Posterior cingulate gyrus (tissue), 11 donors: ENCODE data around the gene SUSD6.
A peak's percentile ranks its signal among the peaks of the same experiment; 100 is the strongest.
"Not testable (repeated sequence)": the region's sequence is repeated elsewhere in the genome, so short reads cannot be mapped to it uniquely, and the experiment has no call there.

Experiments used
- DNase-seq, 10 donors: peaks; one replicate each; pipeline versions ENCODE4 v3.0.0 to v3.0.0-alpha.2; 2020 to 2021; ENCODE audit warnings: mixed read lengths in 3 of 10
- intact Hi-C: fragments of 100-400 bp; cut with DNase I; formaldehyde crosslinking; loops from one replicate; pipeline ENCODE4 v1.15.1; 2023

SUSD6 gene

GRCh38 chr14:69586404-69586803, 25.0 kb upstream of the SUSD6 start:
- no peak for DNase-seq
- intact Hi-C loops, result no loop called here

- intact Hi-C loops, result no loop called here
- no peak for DNase-seq
Measured at GRCh38 chr14:69587389-69587788, 24.0 kb upstream of the SUSD6 start.

GRCh38 chr14:69591317-69591716, 20.1 kb upstream of the SUSD6 start:
- no peak for DNase-seq
- intact Hi-C loops, result no loop called here

- intact Hi-C loops, result no loop called here
- peak in 3 of 10 donors; percentile 31 to 88 (median 37) for DNase-seq
Measured at GRCh38 chr14:69593018-69593677, 18.2 kb upstream of the SUSD6 start.

GRCh38 chr14:69594846-69595245, 16.6 kb upstream of the SUSD6 start:
- intact Hi-C loops, result no loop called here

GRCh38 chr14:69595336-69595735, 16.1 kb upstream of the SUSD6 start:
- no peak for DNase-seq
- intact Hi-C loops, result no loop called here

More at GRCh38 chr14:69594846-69595245, 16.6 kb upstream of the SUSD6 start:
- DNase-seq, result no peak

- intact Hi-C loops, result not testable (repeated sequence)
Measured at GRCh38 chr14:69599431-69599830, 12.0 kb upstream of the SUSD6 start.

GRCh38 chr14:69600304-69600891, 11.0 kb upstream of the SUSD6 start:
- intact Hi-C loops, result no loop called here
- no peak for DNase-seq

More at GRCh38 chr14:69599431-69599830, 12.0 kb upstream of the SUSD6 start:
- not testable (repeated sequence) for DNase-seq

- intact Hi-C loops, result no loop called here
- DNase-seq, result no peak
Measured at GRCh38 chr14:69605738-69606137, 5.7 kb upstream of the SUSD6 start.

GRCh38 chr14:69606258-69607184, 4.9 kb upstream of the SUSD6 start:
- intact Hi-C loops, result no loop called here
- no peak for DNase-seq

GRCh38 chr14:69610020-69610873, 1.1 kb upstream of the SUSD6 start:
- intact Hi-C loops, result loop anchor here (1.0 to 10.0 kb wide), 3 partner anchors 75 to 157 kb away; partner anchors contain the start of gene SRSF5
- no peak for DNase-seq

GRCh38 chr14:69610874-69611171, 573 bp upstream of the SUSD6 start:
- intact Hi-C loops, result loop anchor here (1.0 to 10.0 kb wide), 3 partner anchors 74 to 156 kb away; partner anchors contain the start of gene SRSF5
- DNase-seq, result peak in 1 of 10 donors; percentile 3

- peak in 5 of 10 donors; percentile 11 to 80 (median 25) for DNase-seq
- intact Hi-C loops, result loop anchor here (5.0 to 10.0 kb wide), 2 partner anchors 73 to 100 kb away; no protein-coding TSS in a partner anchor
Measured at GRCh38 chr14:69612014-69612782, 802 bp downstream of the SUSD6 start.

- DNase-seq, result no peak
- intact Hi-C loops, result loop anchor here (5.0 to 10.0 kb wide), 2 partner anchors 72 to 100 kb away; no protein-coding TSS in a partner anchor
Measured at GRCh38 chr14:69612783-69613130, 1.4 kb downstream of the SUSD6 start.

GRCh38 chr14:69613312-69614073, 2.1 kb downstream of the SUSD6 start:
- intact Hi-C loops, result loop anchor here (5.0 to 10.0 kb wide), 2 partner anchors 71 to 99 kb away; no protein-coding TSS in a partner anchor
- DNase-seq, result no peak

GRCh38 chr14:69614592-69614991, 3.2 kb downstream of the SUSD6 start:
- intact Hi-C loops, result loop anchor here (5.0 to 10.0 kb wide), 2 partner anchors 70 to 98 kb away; no protein-coding TSS in a partner anchor
- DNase-seq, result peak in 1 of 10 donors; percentile 20

GRCh38 chr14:69615121-69615495, 3.7 kb downstream of the SUSD6 start:
- DNase-seq, result no peak
- intact Hi-C loops, result loop anchor here (10.0 kb wide), 1 partner anchor 70 kb away; no protein-coding TSS in a partner anchor
